Measurements from ENCODE around the gene THG1L. TPM values are rescaled to one million over a fixed set of nuclear protein-coding genes. Genes with fewer than 3 reads are reported as not detected.
A peak's percentile ranks its signal among the peaks of the same experiment; 100 is the strongest.

THG1L gene
- total RNA-seq, 1 donor from 2014 or later: 17.8 TPM

DNA sequence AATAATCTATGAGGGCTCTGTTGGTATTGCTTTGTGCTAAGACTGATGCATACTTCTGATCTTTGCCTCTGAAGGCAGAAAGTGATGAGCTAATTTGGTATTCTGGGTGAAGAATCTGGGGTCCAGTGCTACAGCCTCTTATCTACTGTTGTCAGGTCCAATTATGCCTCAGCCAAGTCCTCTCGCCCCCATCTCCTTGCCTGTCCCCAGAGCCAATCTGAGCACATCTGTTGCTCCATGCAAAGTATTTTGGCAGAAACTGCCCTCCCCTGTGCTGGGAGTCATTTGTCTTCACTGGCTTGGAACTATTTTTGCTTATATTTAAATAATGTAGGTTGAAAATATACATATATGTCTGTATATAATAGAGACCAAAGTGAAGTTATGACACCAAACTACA is 35.7 kb downstream of the THG1L start:
- no peak for TF ChIP-seq CTCF (IDR thresholded peaks at IDR 0.05; ENCODE audit: unreplicated experiment)
- DNase-seq (ENCODE audit: low spot score in 2 of 2, unreplicated experiment in 2 of 2): no peak
- no peak overlapping the region for H3K4me3 Mint-ChIP-seq
- H3K9me3 Mint-ChIP-seq: no peaks in the 10 kb centered on the region
- H3K27me3 Mint-ChIP-seq (ENCODE audit: low read depth): peaks cover 12% of the 10 kb centered on the region
- H3K4me1 Mint-ChIP-seq: peaks cover 6% of the 10 kb centered on the region
- H3K36me3 Mint-ChIP-seq: no peaks in the 10 kb centered on the region
- H3K27ac Mint-ChIP-seq: no peak overlapping the region

DNA sequence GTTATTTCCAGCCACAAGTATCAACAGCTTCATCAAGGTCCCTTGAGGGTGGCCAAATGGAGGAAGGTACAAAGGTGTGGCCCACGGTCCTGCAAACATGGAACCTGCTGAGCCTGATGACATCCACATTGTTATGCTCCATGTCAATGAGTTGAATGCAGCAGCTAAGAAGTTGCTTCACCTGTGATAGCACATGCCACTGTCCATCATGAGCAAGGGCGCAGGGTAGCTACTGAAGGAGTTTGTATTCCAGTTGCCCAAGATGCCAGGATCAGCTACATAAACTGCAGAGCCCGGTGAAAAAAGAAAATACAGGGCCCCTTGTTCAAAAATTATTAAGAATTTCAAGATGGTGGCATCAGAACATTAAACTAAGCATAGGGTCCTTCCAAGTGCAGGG is 36.5 kb downstream of the THG1L start:
- H3K4me3 Mint-ChIP-seq: no peak overlapping the region
- no peak for TF ChIP-seq CTCF (IDR thresholded peaks at IDR 0.05; ENCODE audit: unreplicated experiment)
- DNase-seq (ENCODE audit: low spot score in 2 of 2, unreplicated experiment in 2 of 2): no peak
- no peak overlapping the region for H3K27ac Mint-ChIP-seq
- H3K27me3 Mint-ChIP-seq (ENCODE audit: low read depth): peaks cover 12% of the 10 kb centered on the region
- H3K36me3 Mint-ChIP-seq: no peaks in the 10 kb centered on the region
- H3K9me3 Mint-ChIP-seq: no peaks in the 10 kb centered on the region
- no peaks in the 10 kb centered on the region for H3K4me1 Mint-ChIP-seq

DNA sequence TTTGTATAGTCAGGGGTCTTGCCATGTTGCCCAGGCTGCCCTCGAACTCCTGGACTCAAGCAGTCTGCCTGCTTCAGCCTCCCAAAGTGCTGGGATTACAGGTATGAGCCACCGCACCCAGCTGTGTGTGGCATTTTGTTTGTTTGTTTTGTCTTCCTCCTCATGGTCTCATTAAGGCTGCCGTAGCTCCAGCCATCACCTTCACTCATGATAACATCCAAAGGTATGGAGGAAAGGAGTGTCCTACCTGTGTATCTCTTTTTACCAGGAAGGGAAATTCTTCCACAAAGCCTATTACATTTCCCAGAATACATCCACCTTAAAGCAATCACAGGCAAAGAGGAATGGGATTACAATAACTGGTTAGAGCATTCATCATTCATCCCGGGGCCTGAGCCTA is 39.4 kb downstream of the THG1L start:
- Mint-ChIP-seq H3K9me3 (no peaks in the 10 kb centered on the region), H3K36me3 (no peaks in the 10 kb centered on the region), H3K27me3 (ENCODE audit: low read depth) (peaks cover 6% of the 10 kb centered on the region), H3K27ac (no peak overlapping the region), H3K4me1 (no peaks in the 10 kb centered on the region), H3K4me3 (no peak overlapping the region)
- no peak for DNase-seq (ENCODE audit: low spot score in 2 of 2, unreplicated experiment in 2 of 2)
- TF ChIP-seq CTCF (IDR thresholded peaks at IDR 0.05; ENCODE audit: unreplicated experiment): no peak

DNA sequence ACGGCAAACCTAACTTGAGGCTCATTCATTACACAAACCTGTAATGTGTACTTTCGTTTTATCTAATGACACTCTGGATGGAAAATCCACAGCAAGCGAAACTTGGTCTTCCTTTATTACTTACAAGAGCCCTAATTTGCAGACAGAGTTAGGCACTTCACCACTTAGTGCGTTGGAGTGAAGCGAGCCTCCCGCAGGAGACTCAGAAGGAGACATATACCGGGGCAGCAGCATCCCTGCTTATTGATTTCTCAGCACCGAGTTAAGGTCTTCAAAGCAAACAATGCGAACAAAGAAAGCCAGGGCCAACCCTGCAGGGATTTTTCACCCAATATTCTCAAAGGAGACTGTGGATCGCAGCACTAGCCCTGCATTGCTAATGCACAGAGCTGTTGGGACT is 40.9 kb downstream of the THG1L start:
- no peaks in the 10 kb centered on the region for H3K4me1 Mint-ChIP-seq
- DNase-seq (ENCODE audit: low spot score in 2 of 2, unreplicated experiment in 2 of 2): no peak
- no peak for TF ChIP-seq CTCF (IDR thresholded peaks at IDR 0.05; ENCODE audit: unreplicated experiment)
- peaks cover 5% of the 10 kb centered on the region for H3K27me3 Mint-ChIP-seq (ENCODE audit: low read depth)
- H3K4me3 Mint-ChIP-seq: no peak overlapping the region
- no peaks in the 10 kb centered on the region for H3K9me3 Mint-ChIP-seq
- H3K27ac Mint-ChIP-seq: no peak overlapping the region
- H3K36me3 Mint-ChIP-seq: no peaks in the 10 kb centered on the region

DNA sequence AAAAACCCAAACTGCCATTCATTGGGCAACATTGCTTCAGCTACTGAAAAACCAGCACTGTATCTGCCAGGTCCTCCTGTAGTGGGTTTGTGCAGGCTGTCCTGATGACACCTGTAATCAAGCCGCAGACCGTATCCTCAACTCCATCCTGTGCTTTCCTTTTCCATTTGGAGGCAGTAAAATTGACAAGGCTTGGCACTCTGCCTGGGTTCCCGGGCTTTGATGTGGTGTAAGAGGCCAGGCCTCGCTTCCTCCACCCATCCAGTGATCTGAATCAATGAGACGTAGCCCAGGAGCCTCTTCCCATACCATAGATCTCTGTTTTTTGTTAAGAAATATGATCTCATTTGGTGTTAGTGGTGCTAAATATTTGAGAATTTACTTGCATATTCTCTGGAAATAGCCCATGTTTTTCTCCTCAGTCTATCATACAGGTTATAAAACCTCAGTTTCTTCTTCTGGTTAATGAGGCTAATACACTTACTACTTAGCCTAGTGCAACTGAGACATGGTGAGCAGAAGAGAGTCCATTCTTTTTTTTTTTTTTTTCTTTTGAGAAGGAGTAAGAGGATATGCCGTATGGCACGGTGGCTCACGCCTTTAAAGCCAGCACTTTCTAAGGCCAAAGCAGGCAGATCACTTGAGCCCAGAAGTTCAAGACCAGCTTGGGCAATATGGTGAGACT is 47.0 kb downstream of the THG1L start:
- peaks cover 5% of the 10 kb centered on the region for H3K4me1 Mint-ChIP-seq
- no peaks in the 10 kb centered on the region for H3K9me3 Mint-ChIP-seq
- TF ChIP-seq CTCF (IDR thresholded peaks at IDR 0.05; ENCODE audit: unreplicated experiment): no peak
- DNase-seq (ENCODE audit: low spot score in 2 of 2, unreplicated experiment in 2 of 2): peak in 1 of 2 experiments; percentile 54
- no peaks in the 10 kb centered on the region for H3K36me3 Mint-ChIP-seq
- peaks cover 4% of the 10 kb centered on the region for H3K27me3 Mint-ChIP-seq (ENCODE audit: low read depth)
- H3K27ac Mint-ChIP-seq: no peak overlapping the region
- no peak overlapping the region for H3K4me3 Mint-ChIP-seq

- Mint-ChIP-seq H3K27ac (no peak overlapping the region), H3K4me1 (peaks cover 5% of the 10 kb centered on the region), H3K9me3 (no peaks in the 10 kb centered on the region), H3K36me3 (peaks cover 3% of the 10 kb centered on the region), H3K27me3 (ENCODE audit: low read depth) (no peaks in the 10 kb centered on the region), H3K4me3 (no peak overlapping the region)
- TF ChIP-seq CTCF (IDR thresholded peaks at IDR 0.05; ENCODE audit: unreplicated experiment): no peak
- no peak for DNase-seq (ENCODE audit: low spot score in 2 of 2, unreplicated experiment in 2 of 2)
Observed at GRCh38 chr5:157779221-157779620, 48.0 kb downstream of the THG1L start.

Measured in mesothelial cell of epicardium (in vitro differentiated cells).